Endodermal cell (in vitro differentiated cells): ENCODE measurements around the gene COLEC11. TPM values are rescaled to one million over a fixed set of nuclear protein-coding genes. Genes with fewer than 3 reads are reported as not detected.

ENCODE experiments used
- DNase-seq: peaks from one replicate; pipeline ENCODE4 v3.0.0-alpha.2; 2017
- H3K27ac ChIP-seq: 2 replicates; pipeline ENCODE4 v1.5.1; 2013; ENCODE audit warnings: mild to moderate bottlenecking, low read depth, low read length, moderate library complexity
- H3K27me3 ChIP-seq: 2 replicates; pipeline ENCODE4 v1.6.1; 2013; ENCODE audit warnings: mild to moderate bottlenecking, low read length, moderate library complexity; ENCODE audit not compliant: insufficient read depth, control insufficient read depth, poor library complexity, severe bottlenecking
- H3K36me3 ChIP-seq: 2 replicates; pipeline ENCODE4 v1.7.0; 2013; ENCODE audit warnings: mild to moderate bottlenecking, low read length, moderate library complexity; ENCODE audit not compliant: control insufficient read depth, insufficient read depth
- H3K4me1 ChIP-seq: one replicate; pipeline ENCODE4 v1.7.0; 2013; ENCODE audit warnings: low read length; ENCODE audit not compliant: control insufficient read depth, insufficient read depth
- H3K4me3 ChIP-seq: 2 replicates; pipeline ENCODE4 v1.5.1; 2013; ENCODE audit warnings: mild to moderate bottlenecking, low read length, moderate library complexity
- H3K9ac ChIP-seq: 2 replicates; pipeline ENCODE4 v1.6.1; 2013; ENCODE audit warnings: mild to moderate bottlenecking, low read length, moderate library complexity; ENCODE audit not compliant: poor library complexity, severe bottlenecking; ENCODE audit errors: extremely low read depth
- H3K9me3 ChIP-seq: 2 replicates; pipeline ENCODE4 v1.6.1; 2013; ENCODE audit warnings: mild to moderate bottlenecking, low read length, moderate library complexity; ENCODE audit not compliant: control insufficient read depth
- H3K27ac Mint-ChIP-seq: 2 replicates; pipeline ENCODE4 v1.8.0; 2020; ENCODE audit warnings: mixed read lengths
- H3K27me3 Mint-ChIP-seq: 2 replicates; pipeline ENCODE4 v1.8.0; 2021; ENCODE audit warnings: mild to moderate bottlenecking, mixed read lengths; ENCODE audit not compliant: insufficient read depth
- H3K36me3 Mint-ChIP-seq: 2 replicates; pipeline ENCODE4 v1.8.0; 2020; ENCODE audit warnings: low read depth, mixed read lengths
- H3K4me1 Mint-ChIP-seq: 2 replicates; pipeline ENCODE4 v1.8.0; 2020; ENCODE audit warnings: mixed read lengths
- H3K4me3 Mint-ChIP-seq: 2 replicates; pipeline ENCODE4 v1.8.0; 2020; ENCODE audit warnings: mild to moderate bottlenecking, moderate library complexity, mixed read lengths
- H3K9me3 Mint-ChIP-seq: 2 replicates; pipeline ENCODE4 v1.8.0; 2020; ENCODE audit warnings: mild to moderate bottlenecking, mixed read lengths
- CTCF ChIP-seq: fragments of 200-600 bp; sonication (generic); conservative IDR thresholded peaks from 2 replicates; pipeline ENCODE4 v1.5.0; 2021; ENCODE audit warnings: antibody characterized with exemption, mild to moderate bottlenecking
- WGBS, 2 experiments: methylation state at CpG; one replicate each; pipeline versions ENCODE4 v1.1.5 to v1.1.7; 2013; ENCODE audit warnings: missing lambda C conversion rate in 2 of 2, mixed read lengths in 1 of 2; ENCODE audit not compliant: insufficient coverage in 1 of 2, insufficient read length in 1 of 2; 5-methylcytosine and 5-hydroxymethylcytosine counted together
- total RNA-seq, 2 donors: library from RNA; stranded (reverse); fragmentation: NEBNext Ultra II Directional in 1 of 2; extraction: Animal tissue kit (Norgen Biotek cat#: 25700) in 1 of 2; gene quantifications; 2 replicates in 1 of 2; 3 replicates in 1 of 2; pipeline ENCODE4 v1.2.1, GENCODE V29; 2021

The COLEC11 gene
- total RNA-seq, 2 donors from 2014 or later, result 1.1 to 1.5 TPM

GRCh38 chr2:3670941-3671340 lies 76.0 kb downstream of the COLEC11 start:
- H3K27me3 ChIP-seq, result no peaks in the 10 kb centered on the region
- Mint-ChIP-seq H3K9me3 (no peaks in the 10 kb centered on the region), H3K36me3 (no peaks in the 10 kb centered on the region), H3K4me1 (no peaks in the 10 kb centered on the region), H3K27me3 (peaks cover 6% of the 10 kb centered on the region), H3K27ac (no peak overlapping the region), H3K4me3 (no peak overlapping the region)
- TF ChIP-seq CTCF, result no peak
- H3K4me3 ChIP-seq, result no peak overlapping the region
- no peak for DNase-seq
- H3K36me3 ChIP-seq, result no peaks in the 10 kb centered on the region
- no peaks in the 10 kb centered on the region for H3K4me1 ChIP-seq
- no peak overlapping the region for H3K27ac ChIP-seq
- no peak overlapping the region for H3K9ac ChIP-seq
- H3K9me3 ChIP-seq, result no peaks in the 10 kb centered on the region
- WGBS, 2 experiments, result 87 to 89% methylated on average over 7 to 11 of the region's 11 CpGs

GRCh38 chr2:3672861-3673678 lies 78.2 kb downstream of the COLEC11 start:
- Mint-ChIP-seq H3K4me1 (no peaks in the 10 kb centered on the region), H3K36me3 (no peaks in the 10 kb centered on the region), H3K4me3 (no peak overlapping the region), H3K27ac (no peak overlapping the region), H3K27me3 (peaks cover 6% of the 10 kb centered on the region), H3K9me3 (no peaks in the 10 kb centered on the region)
- no peak overlapping the region for H3K27ac ChIP-seq
- H3K9ac ChIP-seq, result no peak overlapping the region
- no peak for DNase-seq
- no peak for TF ChIP-seq CTCF
- WGBS, 2 experiments, result 90 to 91% methylated on average over 7 to 9 of the region's 9 CpGs
- H3K36me3 ChIP-seq, result no peaks in the 10 kb centered on the region
- H3K4me3 ChIP-seq, result no peak overlapping the region
- H3K27me3 ChIP-seq, result no peaks in the 10 kb centered on the region
- H3K9me3 ChIP-seq, result no peaks in the 10 kb centered on the region
- no peaks in the 10 kb centered on the region for H3K4me1 ChIP-seq

GRCh38 chr2:3674066-3674845 lies 79.3 kb downstream of the COLEC11 start:
- DNase-seq, result no peak

More at GRCh38 chr2:3674066-3674845, 79.3 kb downstream of the COLEC11 start:
- H3K9me3 Mint-ChIP-seq, result no peaks in the 10 kb centered on the region
- Histone ChIP-seq H3K4me1 (no peaks in the 10 kb centered on the region), H3K4me3 (no peak overlapping the region), H3K27ac (no peak overlapping the region), H3K27me3 (no peaks in the 10 kb centered on the region), H3K36me3 (no peaks in the 10 kb centered on the region), H3K9ac (no peak overlapping the region), H3K9me3 (no peaks in the 10 kb centered on the region)
- H3K4me3 Mint-ChIP-seq, result no peak overlapping the region
- peaks cover 6% of the 10 kb centered on the region for H3K27me3 Mint-ChIP-seq
- no peaks in the 10 kb centered on the region for H3K4me1 Mint-ChIP-seq
- WGBS, 2 experiments, result 87 to 90% methylated on average over 8 to 9 of the region's 9 CpGs
- no peak overlapping the region for H3K27ac Mint-ChIP-seq
- TF ChIP-seq CTCF, result no peak
- H3K36me3 Mint-ChIP-seq, result no peaks in the 10 kb centered on the region
